Colon (tissue), 2 donors: ENCODE data around the gene QRICH1.

Experiments used
- FAIRE-seq: peaks from 2 replicates; lab custom pipeline; 2012; peaks lifted over from hg19 to GRCh38; lab: Jason Lieb, UNC
- donor health status: control.
- donor health status: control.

The QRICH1 gene

DNA sequence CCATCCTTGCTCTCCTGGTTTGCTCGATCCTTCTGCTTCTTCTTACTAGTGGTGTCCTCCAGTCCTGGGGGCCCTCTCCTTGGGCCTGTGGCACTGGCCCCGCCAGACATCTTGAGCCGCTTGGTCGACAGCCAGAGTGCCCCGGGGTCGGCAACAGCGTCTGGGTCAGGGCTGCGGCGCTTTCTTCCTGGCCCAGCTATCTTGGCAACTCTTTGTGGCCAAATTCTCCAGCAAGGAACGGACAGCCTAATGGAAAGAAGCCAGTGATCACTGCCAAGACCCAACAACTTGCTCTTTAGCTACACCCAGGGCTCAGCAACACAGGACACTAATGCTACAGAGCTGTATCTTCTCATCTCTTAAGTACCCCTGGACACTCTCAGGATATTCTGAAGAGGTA, 25.2 kb upstream of the QRICH1 start:
- FAIRE-seq = no peak

DNA sequence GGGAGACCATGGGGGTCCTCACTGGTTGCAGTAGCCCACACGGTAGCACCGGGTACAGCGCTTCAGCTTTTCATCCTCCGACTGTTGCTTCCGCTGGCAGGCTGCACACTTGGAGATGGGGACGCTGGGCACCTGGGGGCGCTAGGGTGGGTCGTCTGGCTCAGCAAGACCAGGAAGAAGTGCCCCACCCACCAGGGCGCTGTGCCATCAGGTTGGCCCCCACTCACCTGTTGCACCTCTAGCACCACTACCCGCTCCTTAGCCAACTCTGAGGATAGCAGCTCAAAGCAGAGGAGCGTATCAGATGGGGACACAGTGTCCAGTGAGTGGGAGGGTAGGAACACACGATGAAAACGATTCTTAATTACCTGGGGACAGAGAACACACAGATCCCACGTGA, 18.4 kb upstream of the QRICH1 start:
- no peak for FAIRE-seq

DNA sequence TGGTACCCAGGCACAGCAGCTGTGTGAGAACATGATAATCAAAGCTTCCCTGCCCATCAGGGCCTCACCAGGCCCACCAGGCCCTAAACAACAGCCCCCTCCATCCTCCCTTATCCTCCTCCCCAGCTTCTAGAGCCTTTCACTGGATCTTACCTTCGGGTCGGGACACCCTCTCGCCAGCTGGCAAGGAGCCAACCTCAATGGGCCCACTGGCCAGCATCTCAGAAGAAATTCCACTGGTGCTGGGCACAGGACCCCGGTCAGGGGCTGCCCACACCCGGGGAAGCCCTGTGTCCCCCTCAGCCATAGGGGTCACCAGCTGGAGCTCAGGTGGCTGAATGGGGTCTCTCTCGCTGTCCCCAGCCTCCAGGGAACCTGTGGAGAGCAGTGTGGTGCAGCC, 17.5 kb upstream of the QRICH1 start:
- no peak for FAIRE-seq

DNA sequence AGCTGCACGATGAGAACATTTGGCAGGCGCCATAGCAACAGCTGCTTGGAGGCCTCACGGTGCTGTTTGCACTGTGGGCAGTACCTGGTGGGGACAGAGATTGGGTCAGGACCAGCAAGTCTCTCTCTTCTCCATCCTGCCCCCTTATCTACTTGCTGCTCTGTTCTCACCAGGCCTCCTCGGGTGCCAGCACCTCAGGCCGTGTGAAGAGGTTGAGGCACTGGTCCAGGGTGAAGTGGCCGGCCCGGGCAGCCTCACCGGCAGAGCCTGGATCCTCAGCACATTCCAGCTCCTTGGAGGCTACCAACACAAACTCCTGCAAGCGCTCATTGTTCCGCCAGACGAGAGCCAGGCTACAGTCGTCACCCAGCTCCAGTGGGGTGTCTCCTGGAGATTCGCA, 16.9 kb upstream of the QRICH1 start:
- no peak for FAIRE-seq

GRCh38 chr3:49108346-49108745, 14.5 kb upstream of the QRICH1 start:
- FAIRE-seq = no peak

- no peak for FAIRE-seq
These were observed 10.8 kb upstream of the QRICH1 start, which contains the start of gene QARS1 for GRCh38 chr3:49104427-49105291. Gene QARS1 (minus strand): TSS chr3:49104757. CDS start chr3:49104733, 24 bp downstream.

- FAIRE-seq = no peak
These were observed 10.2 kb upstream of the QRICH1 start for GRCh38 chr3:49104052-49104426.

- FAIRE-seq = no peak
These were observed 6.3 kb upstream of the QRICH1 start for GRCh38 chr3:49100046-49100615.

DNA sequence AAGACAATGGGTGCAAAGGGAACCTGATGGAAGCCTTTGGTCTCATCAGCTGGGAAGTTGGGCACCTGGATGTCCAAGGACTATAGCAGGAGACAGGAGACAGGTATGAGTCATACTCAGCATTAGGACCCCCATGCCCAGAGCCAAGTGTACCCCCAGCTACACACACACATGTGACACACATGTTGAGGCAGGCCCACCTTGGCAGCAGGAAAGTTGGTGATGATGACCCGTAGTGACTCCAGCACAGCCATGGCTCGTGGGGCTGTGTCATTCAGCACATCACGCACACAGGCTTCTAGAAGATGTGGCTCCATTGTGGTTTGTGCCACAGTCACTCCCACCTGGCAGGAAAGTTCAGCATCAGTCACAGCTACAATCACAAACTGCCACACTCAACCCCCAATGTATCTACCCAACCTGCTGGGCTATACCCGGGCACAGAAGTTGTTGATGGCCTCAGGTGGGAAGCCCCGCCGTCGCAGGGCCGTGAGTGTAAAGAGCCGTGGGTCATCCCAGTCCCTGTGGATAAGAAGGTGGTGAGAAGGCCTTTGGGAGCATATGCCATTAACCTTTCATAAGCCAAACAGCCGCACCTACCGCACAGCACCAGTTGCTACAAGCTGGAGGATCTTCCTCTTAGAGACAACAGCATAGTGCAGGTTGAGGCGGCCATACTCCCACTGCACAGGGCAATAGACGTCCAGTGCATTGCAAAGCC, 5.2 kb upstream of the QRICH1 start:
- FAIRE-seq = no peak

- FAIRE-seq = no peak
These were observed 4.6 kb upstream of the QRICH1 start for GRCh38 chr3:49098429-49098828.

- FAIRE-seq = no peak
These were observed 676 bp downstream of the QRICH1 start for GRCh38 chr3:49092938-49093852.

GRCh38 chr3:49081429-49081828, 12.4 kb downstream of the QRICH1 start:
- FAIRE-seq = no peak

DNA sequence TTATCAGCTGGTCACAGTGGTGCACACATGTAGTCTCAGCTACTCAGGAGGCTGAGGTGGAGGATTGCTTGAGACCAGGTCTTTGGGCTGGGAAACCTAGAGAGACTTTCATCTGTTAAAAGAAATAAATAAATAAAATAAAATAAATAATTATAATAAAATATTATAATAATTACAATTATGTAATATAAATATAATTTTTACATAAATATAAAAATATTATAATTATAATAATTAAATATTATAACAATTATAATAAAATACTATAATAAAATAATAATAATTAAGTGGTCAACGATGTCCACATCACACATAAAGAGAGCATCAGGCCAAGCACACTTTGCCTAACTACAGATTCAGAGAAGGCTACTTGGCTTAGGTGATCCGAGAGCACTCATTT, 14.6 kb downstream of the QRICH1 start:
- FAIRE-seq = peak; percentile 81

DNA sequence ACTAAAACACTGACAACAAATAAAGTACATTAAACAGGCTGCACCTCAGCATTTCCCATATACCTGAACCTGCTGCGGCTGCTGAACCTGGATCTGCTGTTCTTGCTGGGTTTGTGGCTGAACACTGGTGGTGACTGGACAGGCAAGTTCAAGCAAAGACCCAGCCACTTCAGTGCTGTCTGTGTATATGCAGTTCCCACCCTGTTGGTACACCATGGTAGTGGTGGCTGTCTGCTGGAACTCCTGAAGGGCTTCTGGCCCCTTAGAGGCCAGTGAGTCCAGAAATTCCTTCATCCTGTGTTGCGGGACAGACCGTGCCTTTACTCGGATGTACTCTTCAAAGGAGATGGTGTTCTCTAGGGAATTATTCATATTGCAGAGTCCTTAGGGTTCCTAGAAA, 17.2 kb downstream of the QRICH1 start:
- FAIRE-seq = no peak

DNA sequence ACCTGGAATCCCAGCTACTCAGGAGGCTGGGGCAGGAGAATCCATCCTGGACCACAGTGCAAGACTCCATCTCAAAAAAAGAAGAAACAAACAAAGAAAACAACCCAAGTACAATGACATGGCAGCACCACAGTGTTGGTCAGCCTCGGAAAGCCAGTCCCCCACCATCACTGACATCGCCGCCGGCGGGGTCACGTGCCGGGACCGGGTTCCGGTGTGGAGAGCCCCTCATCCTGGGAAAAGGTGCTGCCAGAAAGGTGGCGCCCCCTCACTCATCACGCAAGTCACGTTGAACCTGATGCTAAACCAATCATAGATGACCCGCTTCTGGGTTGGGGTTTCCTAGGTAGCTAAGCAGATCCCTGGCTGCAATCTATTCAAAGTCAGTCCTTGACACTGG, 17.8 kb downstream of the QRICH1 start:
- FAIRE-seq = no peak

- FAIRE-seq = no peak
These were observed 35.9 kb downstream of the QRICH1 start for GRCh38 chr3:49058011-49058410.

GRCh38 chr3:49057268-49057667, 36.6 kb downstream of the QRICH1 start:
- FAIRE-seq = no peak

- FAIRE-seq = no peak
These were observed 39.5 kb downstream of the QRICH1 start for GRCh38 chr3:49054344-49054862.

- FAIRE-seq = no peak
These were observed 40.3 kb downstream of the QRICH1 start for GRCh38 chr3:49053543-49053942.

DNA sequence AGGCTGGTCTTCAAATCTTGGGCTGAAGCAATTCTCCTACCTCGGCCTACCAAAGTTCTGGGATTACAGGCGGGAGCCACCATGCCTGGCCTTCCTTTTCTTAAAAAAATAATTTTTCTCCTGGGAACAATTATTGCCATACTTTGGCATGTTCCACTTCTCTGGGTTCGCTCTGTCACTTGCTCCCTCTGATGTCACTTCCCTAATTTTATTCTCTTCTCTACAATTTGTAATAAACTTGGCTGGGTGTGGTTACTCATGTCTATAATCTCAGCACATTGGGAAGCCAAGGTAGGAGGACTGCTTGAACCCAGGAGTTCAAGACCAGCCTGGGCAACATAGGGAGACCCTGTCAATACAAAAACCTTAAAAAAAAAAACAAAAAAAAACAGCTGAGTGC, 58.6 kb downstream of the QRICH1 start:
- no peak for FAIRE-seq

DNA sequence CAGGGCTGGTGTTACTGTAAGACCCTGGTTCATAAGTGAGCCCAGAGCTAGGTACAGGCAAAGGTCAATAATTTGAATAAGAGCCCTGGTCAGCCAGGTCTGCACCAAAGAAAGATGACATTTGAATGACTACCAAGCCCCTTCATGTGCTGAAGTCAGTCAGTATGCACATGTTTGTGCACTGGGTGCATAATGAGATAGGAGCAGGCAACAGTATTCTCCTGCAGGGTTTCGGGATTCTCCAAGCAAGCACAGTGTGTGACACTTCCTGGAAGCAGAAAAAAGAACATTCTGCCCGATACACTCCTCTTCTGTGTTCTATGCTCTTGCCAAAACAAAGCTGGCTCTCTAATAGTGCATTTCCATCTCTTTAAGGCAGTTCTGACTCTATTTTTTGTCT, 59.2 kb downstream of the QRICH1 start:
- no peak for FAIRE-seq
